ENCODE data around the gene GALP. TPM values are rescaled to one million over a fixed set of nuclear protein-coding genes. Genes with fewer than 3 reads are reported as not detected.
A peak's percentile ranks its signal among the peaks of the same experiment; 100 is the strongest.

Gene GALP
- total and polyA plus RNA-seq, 4 donors: 0.08 to 0.63 TPM; not detected in 2

DNA sequence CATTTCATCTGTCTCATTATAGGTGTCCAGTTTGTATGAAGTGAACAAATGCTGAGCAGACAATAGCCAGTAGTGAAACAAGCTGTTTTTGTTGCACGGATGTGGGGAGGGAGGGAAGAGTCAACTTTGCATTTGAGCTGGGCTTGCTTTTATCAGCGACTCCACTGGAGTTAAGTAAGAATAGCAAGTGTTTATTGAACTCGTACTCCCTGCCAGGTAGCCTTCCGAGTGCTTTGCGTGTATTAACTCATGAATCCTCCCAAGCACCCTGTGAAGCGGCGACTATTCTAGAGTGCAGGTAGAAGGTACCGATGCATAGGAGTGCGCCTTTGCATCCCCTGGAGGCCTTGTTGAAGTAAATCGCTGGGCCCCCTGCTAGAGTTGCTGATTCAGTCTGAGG lies 39.4 kb upstream of the GALP start (continued):
- TF ChIP-seq, protein P1, sequence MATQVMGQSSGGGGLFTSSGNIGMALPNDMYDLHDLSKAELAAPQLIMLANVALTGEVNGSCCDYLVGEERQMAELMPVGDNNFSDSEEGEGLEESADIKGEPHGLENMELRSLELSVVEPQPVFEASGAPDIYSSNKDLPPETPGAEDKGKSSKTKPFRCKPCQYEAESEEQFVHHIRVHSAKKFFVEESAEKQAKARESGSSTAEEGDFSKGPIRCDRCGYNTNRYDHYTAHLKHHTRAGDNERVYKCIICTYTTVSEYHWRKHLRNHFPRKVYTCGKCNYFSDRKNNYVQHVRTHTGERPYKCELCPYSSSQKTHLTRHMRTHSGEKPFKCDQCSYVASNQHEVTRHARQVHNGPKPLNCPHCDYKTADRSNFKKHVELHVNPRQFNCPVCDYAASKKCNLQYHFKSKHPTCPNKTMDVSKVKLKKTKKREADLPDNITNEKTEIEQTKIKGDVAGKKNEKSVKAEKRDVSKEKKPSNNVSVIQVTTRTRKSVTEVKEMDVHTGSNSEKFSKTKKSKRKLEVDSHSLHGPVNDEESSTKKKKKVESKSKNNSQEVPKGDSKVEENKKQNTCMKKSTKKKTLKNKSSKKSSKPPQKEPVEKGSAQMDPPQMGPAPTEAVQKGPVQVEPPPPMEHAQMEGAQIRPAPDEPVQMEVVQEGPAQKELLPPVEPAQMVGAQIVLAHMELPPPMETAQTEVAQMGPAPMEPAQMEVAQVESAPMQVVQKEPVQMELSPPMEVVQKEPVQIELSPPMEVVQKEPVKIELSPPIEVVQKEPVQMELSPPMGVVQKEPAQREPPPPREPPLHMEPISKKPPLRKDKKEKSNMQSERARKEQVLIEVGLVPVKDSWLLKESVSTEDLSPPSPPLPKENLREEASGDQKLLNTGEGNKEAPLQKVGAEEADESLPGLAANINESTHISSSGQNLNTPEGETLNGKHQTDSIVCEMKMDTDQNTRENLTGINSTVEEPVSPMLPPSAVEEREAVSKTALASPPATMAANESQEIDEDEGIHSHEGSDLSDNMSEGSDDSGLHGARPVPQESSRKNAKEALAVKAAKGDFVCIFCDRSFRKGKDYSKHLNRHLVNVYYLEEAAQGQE (IDR thresholded peaks at IDR 0.05): no peak

DNA sequence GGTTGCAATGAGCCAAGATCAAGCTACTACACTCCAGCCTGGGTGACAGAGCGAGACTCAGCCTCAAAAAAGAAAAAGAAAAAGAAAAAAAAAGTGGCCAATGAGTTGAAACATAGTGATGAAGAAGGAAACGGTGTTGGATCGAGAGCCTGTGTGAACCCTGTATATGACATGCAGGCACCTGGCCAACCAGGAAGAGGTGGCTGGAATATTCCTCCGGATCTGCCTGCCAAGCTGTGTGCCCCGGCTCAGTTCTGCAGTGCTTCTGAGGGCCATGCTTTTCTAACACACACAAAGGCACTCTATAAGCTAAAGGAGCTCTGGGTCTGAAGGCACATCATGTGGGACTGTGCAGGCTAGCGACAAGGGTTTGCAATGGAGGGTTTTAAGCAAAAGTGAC lies 38.4 kb upstream of the GALP start:
- Histone ChIP-seq H3K9ac (ENCODE audit: low read depth in 1 of 2, low read length in 2 of 2) (no peak overlapping the region), H3K27me3 (ENCODE audit: control insufficient read depth in 4 of 4, insufficient read depth in 4 of 4, low read length in 3 of 4) (no peaks in the 10 kb centered on the region), H3K9me3 (ENCODE audit: control insufficient read depth in 4 of 4, low read length in 3 of 4) (no peaks in the 10 kb centered on the region), H3K4me3 (ENCODE audit: low read depth in 1 of 3, low read length in 3 of 3) (no peak overlapping the region), H3K4me1 (ENCODE audit: control insufficient read depth in 4 of 4, insufficient read depth in 4 of 4, low read length in 3 of 4) (peaks cover 3 to 49% (median 48%) of the 10 kb centered on the region in 4 donors), H3K27ac (ENCODE audit: low read depth in 1 of 2, low read length in 2 of 2) (peak overlapping the region; percentile 58 to 62), H3K36me3 (ENCODE audit: control insufficient read depth in 4 of 4, insufficient read depth in 3 of 4, low read depth in 1 of 4, low read length in 3 of 4) (no peaks in the 10 kb centered on the region)
- 38% methylated on average over 6 of the region's 6 CpGs for WGBS
- TF ChIP-seq RXRA (IDR thresholded peaks at IDR 0.05): peak; percentile 15 to 24
- no peak for TF ChIP-seq NR2F2 (IDR thresholded peaks at IDR 0.05)
- TF ChIP-seq, protein P2, sequence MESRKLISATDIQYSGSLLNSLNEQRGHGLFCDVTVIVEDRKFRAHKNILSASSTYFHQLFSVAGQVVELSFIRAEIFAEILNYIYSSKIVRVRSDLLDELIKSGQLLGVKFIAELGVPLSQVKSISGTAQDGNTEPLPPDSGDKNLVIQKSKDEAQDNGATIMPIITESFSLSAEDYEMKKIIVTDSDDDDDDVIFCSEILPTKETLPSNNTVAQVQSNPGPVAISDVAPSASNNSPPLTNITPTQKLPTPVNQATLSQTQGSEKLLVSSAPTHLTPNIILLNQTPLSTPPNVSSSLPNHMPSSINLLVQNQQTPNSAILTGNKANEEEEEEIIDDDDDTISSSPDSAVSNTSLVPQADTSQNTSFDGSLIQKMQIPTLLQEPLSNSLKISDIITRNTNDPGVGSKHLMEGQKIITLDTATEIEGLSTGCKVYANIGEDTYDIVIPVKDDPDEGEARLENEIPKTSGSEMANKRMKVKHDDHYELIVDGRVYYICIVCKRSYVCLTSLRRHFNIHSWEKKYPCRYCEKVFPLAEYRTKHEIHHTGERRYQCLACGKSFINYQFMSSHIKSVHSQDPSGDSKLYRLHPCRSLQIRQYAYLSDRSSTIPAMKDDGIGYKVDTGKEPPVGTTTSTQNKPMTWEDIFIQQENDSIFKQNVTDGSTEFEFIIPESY (IDR thresholded peaks at IDR 0.05): no peak
- TF ChIP-seq, protein P1 (IDR thresholded peaks at IDR 0.05): peak; percentile 11
- TF ChIP-seq RAD21 (IDR thresholded peaks at IDR 0.05): no peak
- TF ChIP-seq SP1 (IDR thresholded peaks at IDR 0.05): no peak
- no peak for DNase-seq (ENCODE audit: low spot score)

DNA sequence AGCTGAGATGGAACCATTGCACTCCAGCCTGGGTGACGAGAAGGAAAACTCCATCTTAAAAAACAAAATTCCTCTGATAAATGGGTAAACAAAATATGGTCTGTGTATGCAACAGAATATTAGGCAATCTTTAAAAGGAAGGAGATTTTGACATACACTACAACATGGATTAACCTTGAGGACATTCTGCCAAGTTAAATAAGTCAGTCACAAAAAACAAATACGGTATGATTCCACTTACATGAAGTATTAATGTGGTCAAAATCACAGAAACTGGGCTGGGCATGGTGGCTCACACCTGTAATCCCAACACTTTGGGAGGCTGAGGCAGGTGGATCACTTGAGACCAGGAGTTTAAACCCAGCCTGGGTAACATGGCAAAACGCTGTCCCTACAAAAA lies 37.7 kb upstream of the GALP start:
- H3K27me3 ChIP-seq (ENCODE audit: control insufficient read depth in 4 of 4, insufficient read depth in 4 of 4, low read length in 3 of 4): no peaks in the 10 kb centered on the region
- no peaks in the 10 kb centered on the region for H3K9me3 ChIP-seq (ENCODE audit: control insufficient read depth in 4 of 4, low read length in 3 of 4)
- no peaks in the 10 kb centered on the region for H3K36me3 ChIP-seq (ENCODE audit: control insufficient read depth in 4 of 4, insufficient read depth in 3 of 4, low read depth in 1 of 4, low read length in 3 of 4)
- H3K9ac ChIP-seq (ENCODE audit: low read depth in 1 of 2, low read length in 2 of 2): no peak overlapping the region
- peak overlapping the region; percentile 58 to 62 for H3K27ac ChIP-seq (ENCODE audit: low read depth in 1 of 2, low read length in 2 of 2)
- DNase-seq (ENCODE audit: low spot score): no peak
- 28% methylated on average over 3 of the region's 3 CpGs for WGBS
- H3K4me1 ChIP-seq (ENCODE audit: control insufficient read depth in 4 of 4, insufficient read depth in 4 of 4, low read length in 3 of 4): peaks cover 5 to 53% (median 52%) of the 10 kb centered on the region in 4 donors
- no peak overlapping the region for H3K4me3 ChIP-seq (ENCODE audit: low read depth in 1 of 3, low read length in 3 of 3)
- TF ChIP-seq YY1 (IDR thresholded peaks at IDR 0.05): peak; percentile 35
- TF ChIP-seq, protein P3, sequence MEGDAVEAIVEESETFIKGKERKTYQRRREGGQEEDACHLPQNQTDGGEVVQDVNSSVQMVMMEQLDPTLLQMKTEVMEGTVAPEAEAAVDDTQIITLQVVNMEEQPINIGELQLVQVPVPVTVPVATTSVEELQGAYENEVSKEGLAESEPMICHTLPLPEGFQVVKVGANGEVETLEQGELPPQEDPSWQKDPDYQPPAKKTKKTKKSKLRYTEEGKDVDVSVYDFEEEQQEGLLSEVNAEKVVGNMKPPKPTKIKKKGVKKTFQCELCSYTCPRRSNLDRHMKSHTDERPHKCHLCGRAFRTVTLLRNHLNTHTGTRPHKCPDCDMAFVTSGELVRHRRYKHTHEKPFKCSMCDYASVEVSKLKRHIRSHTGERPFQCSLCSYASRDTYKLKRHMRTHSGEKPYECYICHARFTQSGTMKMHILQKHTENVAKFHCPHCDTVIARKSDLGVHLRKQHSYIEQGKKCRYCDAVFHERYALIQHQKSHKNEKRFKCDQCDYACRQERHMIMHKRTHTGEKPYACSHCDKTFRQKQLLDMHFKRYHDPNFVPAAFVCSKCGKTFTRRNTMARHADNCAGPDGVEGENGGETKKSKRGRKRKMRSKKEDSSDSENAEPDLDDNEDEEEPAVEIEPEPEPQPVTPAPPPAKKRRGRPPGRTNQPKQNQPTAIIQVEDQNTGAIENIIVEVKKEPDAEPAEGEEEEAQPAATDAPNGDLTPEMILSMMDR (IDR thresholded peaks at IDR 0.05; ENCODE audit: low read depth, low read length, missing input control): no peak
- TF ChIP-seq, protein P1 (IDR thresholded peaks at IDR 0.05): no peak
- no peak for TF ChIP-seq HNF4G (IDR thresholded peaks at IDR 0.05)
- peak; percentile 28 to 55 for TF ChIP-seq RXRA (IDR thresholded peaks at IDR 0.05)
- no peak for TF ChIP-seq RAD21 (IDR thresholded peaks at IDR 0.05)
- TF ChIP-seq, protein P4, sequence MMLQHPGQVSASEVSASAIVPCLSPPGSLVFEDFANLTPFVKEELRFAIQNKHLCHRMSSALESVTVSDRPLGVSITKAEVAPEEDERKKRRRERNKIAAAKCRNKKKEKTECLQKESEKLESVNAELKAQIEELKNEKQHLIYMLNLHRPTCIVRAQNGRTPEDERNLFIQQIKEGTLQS (IDR thresholded peaks at IDR 0.05): no peak
- TF ChIP-seq EGR1 (IDR thresholded peaks at IDR 0.05; ENCODE audit: low read depth in 2 of 2): no peak
- no peak for TF ChIP-seq FOXA2 (IDR thresholded peaks at IDR 0.05)
- TF ChIP-seq FOXA1 (IDR thresholded peaks at IDR 0.05): no peak
- TF ChIP-seq NR2F2 (IDR thresholded peaks at IDR 0.05): no peak
- TF ChIP-seq, protein P5, sequence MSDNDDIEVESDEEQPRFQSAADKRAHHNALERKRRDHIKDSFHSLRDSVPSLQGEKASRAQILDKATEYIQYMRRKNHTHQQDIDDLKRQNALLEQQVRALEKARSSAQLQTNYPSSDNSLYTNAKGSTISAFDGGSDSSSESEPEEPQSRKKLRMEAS (IDR thresholded peaks at IDR 0.05): no peak
- TF ChIP-seq HNF4A (conservative IDR thresholded peaks at IDR 0.05): peak; percentile 23 to 33
